NCI-H1105 (cell line): ENCODE measurements around the gene P2RY8.
"Not testable (repeated sequence)": the region's sequence is repeated elsewhere in the genome, so short reads cannot be mapped to it uniquely, and the experiment has no call there.

ENCODE experiments used
- DNase-seq: peaks from one replicate; lab custom pipeline; 2025; lab: John Stamatoyannopoulos, UW

The P2RY8 gene

DNA sequence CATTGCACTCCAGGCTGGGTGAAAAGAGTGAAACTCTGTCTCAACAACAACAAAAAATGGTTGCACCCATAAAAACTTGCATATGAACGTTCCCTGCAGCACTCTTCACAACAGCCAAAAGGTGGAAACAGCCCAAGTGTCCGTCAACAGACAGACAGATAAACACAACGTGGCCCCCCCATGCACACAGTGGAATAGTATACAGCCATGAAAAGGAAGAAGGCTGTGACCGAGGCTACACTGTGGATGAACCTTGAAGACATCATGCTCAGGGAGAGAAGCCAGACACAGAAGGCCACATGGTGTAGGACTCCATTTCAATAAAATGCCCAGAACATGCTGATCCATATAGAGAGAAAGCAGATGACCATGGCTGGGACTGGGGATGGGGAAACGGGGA is 50.8 kb downstream of the P2RY8 start:
- DNase-seq = no peak

DNA sequence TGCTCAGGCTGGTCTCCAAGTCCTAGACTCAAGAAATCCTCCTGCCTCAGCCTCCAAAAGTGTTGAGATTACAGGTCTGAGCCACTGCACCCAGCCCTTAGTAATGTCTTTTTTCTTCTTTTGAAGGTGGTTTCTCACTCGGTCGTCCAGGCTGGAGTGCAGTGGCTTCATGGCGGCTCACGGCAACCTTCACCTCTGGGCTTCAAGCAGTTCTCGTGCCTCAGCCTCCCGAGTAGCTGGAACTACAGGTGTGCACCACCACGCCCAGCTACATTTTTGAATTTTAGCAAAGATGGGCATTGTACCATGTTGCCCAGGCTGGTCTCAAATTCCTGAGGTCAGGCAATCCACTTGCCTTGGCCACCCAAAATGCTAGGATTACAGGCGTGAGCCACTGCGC is 52.0 kb downstream of the P2RY8 start:
- no peak for DNase-seq

DNA sequence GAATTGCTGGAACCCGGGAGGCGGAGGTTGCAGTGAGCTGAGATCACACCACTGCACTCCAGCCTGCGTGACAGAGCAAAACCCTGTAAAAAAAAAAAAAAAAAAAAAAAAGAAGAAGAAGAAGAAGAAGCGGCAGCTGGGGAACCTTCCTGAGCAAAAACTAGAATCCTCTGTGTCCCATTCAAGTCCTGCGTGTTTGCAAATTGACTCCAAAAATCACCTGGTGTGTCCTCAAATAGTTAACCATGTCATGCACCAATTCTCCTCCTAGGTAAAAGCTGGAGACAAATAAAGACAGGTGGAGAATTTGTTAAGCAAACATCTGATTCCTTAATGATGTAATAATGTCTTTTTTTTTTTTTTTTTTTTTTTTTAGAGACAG is 52.4 kb downstream of the P2RY8 start:
- no peak for DNase-seq

DNA sequence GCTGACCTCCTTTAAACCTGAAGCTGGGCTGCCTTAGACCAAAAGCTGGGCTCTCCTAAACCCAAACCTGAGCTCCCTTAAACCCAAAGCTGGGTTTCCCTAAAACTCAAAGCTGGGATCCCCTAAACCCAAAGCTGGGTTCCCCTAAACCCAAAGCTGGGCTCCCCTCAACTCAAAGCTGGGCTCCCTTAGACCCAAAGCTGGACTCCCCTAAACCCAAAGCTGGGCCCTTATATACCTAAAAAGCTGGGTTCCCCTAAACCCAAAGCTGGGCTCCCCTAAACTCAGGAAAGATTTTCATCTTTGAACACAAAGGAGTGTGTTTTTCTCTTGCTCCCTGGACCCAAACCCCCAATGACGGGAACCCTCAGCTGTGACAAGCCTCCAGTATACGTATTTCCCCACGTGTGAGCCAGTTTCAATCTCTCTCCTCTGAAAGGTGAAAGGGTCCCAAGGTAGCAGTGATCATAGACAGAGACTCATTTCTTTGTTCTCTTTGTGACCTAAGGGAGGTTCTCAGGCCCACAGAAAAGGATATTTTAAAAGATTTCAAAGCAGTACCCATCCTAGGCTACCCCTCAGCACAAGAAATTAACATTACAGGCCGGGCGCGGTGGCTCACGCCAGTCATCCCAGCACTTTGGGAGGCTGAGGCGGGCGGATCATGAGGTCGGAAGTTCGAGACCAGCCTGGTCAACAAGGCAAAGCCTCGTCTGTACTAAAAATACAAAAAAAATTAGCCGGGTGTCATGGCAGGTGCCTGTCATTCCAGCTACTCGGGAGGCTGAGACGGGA is 52.9 kb downstream of the P2RY8 start:
- DNase-seq = no peak

DNA sequence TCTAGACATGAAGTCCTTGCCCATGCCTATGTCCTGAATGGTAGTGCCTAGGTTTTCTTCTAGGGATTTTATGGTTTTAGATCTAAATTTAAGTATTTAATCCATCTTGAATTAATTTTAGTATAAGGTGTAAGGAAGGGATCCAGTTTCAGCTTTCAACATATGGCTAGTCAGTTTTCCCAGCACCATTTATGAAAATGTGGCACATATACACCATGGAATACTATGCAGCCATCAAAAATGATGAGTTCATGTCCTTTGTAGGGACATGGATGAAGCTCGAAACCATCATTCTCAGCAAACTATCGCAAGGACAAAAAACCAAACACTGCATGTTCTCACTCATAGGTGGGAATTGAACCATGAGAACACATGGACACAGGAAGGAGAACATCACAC is 54.5 kb downstream of the P2RY8 start:
- DNase-seq = not testable (repeated sequence)

DNA sequence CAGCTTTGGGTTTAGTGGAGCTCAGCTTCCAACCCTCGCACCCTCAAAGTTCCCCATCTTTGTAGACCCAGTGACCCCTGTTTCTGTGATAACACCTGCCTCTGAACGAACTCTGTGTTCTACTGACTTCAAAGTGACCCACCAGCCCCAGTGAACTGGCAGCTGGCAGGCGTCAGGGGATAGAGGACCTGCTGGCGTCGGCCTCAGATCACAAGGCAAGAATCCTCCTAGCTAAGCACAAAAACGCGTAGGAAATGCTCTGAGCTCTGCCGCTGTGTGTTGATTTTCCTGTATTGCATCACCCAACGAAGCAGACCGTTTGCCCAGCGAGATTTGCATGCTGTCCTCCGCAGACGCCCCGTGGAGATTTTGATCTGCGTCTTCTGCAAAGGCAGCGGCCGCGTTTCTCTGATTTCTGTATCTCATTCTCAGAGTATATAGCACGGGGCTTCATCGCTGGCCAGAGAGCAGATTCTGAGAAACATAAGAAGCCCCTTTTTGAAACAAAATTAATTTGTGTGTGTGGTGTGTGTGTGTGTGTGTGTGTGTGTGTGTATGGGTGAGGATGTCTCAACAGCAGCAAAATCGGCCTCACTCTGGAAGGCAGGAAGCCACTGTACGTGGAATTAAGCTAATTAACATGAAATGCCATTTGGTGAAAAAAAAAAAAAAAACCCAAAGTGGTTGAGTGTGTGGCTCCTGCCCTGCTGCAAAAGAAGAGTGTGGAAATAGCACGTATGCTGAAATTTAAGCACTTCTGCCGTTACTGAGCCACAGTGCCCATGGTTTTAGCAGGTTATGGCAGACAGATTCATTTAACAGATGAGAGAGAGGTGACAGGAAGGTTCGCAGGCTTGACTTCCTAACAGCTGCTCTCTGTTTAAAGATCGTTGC is 55.1 kb downstream of the P2RY8 start:
- no peak for DNase-seq

DNA sequence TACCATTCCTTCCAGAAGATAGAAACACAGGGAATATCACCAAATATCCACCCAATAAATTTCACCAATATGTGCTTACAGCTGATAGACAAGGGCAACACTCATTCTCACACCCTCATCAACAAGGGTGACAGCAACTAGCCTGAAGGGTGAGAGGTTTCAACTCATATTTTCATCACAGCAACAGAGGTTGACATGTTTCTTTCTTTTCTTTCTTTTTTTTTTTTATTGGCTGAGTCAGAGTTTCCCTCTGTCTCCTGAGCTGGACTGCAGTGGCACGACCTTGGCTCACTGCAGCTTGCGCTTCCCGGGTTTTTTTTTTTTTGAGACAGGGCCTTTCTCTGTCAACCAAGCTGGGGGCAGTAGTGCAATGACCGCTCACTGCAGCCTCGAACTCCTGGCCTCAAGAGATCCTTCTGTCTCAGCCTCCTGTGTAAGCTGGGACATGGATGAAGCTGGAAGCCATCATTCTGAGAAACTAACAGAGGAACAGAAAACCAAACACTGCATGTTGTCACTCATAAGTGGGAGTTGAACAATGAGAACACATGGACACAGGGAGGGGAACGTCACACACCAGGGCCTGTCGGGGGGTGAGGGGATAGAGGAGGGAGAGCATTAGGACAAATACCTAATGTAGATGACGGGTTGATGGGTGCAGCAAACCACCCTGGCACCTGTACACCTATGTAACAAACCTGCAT is 56.8 kb downstream of the P2RY8 start:
- no peak for DNase-seq

DNA sequence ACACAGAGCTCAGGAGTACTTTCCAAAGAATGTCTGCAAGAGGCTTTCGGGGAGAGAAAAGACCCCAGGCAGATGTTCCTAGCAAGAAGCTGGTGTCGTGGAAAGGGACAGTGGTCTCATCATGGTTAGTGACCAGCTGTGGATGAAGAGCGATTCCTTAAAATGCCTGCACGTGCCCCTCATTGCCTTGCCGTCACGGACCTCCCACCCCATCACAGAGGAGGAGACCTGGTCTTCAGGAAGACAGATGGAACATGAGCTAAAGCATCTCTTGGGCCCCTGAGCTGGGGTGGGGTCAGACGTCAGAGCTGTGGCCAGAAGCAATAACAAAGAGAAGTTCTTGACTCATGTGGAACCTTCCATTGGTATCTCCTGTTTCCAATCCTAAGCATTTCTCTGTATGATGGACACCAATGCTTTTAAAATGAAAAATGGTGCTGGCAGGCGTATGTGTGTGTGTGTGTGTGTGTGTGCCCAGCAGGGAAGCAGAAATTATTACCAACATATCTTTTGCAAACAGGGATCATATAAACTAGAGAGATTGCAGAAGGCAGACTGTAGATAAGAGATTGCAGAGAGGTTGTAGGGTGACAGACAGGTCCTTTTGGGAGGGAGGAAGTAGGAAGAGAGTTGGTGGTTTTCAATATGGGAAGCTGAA is 59.1 kb downstream of the P2RY8 start:
- DNase-seq = no peak

DNA sequence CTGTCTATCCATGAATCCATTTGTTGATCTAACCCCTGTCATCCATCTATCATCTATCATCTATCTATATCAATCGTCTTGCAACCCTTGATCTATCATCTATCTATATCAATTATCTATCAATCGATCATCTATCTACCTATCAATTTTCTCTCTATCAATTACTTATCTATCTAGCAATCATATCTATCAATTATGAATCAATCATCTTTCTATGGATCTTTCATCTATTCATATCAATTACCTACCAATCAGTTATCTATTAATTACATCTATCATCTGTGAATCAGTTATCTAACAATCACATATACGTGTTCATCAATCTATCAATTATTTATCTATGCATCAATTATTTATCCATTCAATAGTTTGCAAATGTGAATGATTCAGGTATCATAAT is 59.8 kb downstream of the P2RY8 start:
- no peak for DNase-seq

DNA sequence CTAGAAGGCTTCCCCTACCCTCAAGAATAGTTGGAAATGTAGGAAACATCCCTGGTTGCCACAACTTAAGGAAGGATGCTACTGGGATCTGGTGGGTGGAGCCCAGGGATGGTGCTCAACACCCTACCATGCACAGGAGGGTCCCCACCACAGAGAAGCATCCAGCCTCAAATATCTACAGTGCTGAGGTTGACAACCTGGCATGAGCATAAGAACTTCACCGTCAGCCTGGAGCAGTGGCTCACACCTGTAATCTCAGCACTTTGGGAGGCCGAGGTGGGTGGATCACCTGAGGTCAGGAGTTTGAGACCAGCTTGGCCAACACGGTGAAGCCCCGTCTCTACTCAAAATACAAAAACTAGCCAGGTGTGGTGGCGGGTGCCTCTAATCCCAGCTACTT is 60.3 kb downstream of the P2RY8 start:
- no peak for DNase-seq

DNA sequence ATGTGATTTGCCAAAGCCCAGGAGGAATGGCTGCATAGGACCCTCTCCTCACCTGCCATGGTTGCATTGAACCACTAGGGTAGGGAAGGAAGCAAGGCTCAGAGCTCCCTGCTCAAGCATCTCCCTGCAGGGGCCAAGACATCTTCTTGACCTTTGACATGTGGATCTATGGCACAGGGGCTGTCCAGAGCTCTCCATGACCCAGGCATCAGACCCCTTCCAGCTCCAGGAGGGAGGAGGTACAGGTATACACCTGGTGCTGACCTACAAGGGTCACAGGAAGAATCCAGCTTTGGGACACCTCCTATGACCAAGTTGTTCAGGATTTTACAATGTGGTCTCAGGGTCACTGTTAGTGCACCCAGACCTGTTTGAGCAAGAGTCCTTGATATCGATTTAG is 61.1 kb downstream of the P2RY8 start:
- DNase-seq = no peak

DNA sequence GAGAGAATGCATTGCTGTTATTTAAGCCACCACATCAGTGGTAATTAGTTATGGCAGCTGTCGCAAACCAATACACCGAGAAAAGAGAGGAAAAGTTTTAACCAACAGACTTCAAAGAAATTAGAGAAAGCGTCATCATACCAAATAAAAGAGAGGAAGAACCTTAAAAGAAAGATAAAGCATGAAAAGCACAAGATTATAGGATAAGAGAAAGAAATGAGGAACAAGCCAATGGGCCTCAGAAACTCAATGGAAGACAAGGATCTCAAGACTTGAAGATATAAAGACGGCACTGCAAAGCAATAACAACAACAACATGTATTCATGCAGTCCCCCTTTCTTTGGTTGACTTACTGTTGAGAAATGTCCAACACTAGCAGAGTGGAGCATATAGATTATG is 61.5 kb downstream of the P2RY8 start:
- no peak for DNase-seq

DNA sequence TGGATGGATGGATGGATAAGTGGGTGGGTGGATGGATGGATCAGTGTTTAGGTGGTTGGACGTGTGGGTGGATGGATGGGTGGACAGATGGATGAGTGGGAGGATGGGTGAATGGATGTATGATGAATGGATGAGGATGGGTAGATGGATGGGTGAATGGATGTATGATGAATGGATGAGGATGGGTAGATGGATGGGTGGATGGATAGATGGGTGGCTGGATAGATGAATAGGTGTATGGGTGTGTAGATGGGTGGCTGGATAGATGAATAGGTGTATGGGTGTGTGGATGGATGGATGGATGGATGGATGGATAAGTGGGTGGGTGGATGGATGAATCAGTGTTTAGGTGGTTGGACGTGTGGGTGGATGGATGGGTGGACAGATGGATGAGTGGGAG is 62.4 kb downstream of the P2RY8 start:
- DNase-seq = not testable (repeated sequence)

DNA sequence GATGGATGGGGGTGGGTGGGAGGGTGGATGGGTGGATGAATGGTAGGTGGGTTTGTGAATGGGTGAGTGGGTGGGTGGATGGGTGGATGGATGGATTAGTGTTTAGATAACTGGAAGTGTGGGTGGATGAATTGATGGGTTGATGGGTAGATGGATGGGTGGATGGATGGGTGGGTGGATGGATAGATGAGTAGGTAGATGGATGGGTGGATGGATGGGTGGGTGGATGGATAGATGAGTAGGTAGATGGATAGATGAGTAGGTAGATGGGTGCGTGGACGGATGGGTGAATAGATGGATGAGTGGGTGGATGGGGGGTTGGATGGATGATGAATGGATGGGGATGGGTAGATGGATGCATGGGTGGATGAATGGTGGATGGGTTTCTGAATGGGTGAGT is 64.0 kb downstream of the P2RY8 start:
- DNase-seq = no peak

DNA sequence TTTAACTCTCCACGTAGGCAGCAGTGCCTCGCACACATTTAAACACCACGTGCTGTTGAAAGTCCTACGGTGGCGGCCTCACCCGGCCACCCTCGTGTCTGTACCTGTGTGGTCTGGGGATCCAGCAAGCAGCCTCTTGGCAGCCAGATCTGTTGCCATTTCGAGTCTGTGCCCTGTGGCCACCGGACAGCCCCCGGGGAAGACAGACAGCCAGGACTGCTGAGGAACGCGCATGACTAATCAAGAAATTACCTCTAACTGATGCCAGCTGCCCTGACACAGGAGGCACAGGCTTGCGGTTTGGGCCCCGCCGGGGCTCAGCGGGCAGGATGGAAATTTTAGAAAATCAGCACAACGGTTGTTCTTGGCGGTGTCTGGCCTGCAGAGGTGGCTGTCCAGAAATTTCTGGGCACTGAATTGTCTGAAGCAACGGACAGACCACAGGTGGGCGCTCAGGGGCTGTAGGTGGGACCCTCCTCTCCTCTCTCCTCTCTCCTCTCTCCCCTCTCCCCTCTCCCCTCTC is 68.7 kb downstream of the P2RY8 start:
- no peak for DNase-seq

DNA sequence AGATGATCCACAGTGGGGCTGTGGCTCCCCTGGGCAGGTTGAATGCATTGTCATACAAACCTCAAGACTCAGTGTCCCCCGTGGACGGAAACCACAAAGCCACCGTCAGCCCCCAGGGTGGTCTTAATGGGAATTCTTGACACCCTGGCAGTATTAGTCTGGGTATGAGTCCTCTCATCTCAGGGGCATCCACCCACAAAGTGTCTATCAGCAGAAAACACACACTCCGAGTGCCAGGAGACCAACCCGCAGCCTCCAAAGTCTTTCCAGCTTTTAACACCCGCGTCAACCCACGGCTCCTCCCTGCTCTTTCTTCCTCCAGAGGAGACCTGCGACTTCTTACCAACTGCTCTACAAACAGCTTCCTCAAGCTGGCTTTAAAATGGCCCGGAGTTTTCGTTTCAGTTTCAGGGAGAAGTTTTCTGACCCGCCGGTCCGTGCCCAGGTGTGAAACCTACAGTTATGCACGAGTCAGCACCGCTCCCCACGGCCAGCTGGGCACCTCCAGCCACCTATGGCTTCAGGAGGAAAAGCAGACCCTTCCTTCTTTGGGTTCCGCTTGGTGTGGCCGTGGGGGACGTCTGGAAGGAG is 69.9 kb downstream of the P2RY8 start:
- DNase-seq = no peak

DNA sequence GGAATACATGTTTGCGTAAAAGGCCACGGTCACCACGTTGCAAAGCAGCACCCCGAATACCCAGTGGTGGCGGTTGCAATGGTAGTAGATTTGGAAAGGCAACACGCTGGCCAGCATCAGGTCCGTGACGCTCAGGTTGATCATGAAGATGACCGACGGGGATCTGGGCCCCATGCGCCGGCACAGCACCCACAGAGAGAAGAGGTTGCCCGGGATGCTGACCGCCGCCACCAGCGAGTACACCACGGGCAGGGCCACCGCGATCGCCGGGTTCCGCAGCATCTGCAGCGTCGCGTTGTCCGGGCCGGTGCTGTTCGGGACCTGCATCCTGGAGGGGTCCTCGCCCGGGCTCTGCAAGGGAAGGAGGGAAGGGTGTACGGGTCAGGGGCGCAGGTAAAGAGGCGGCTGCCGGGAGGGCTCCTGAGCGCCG is 70.7 kb downstream of the P2RY8 start:
- DNase-seq = no peak

DNA sequence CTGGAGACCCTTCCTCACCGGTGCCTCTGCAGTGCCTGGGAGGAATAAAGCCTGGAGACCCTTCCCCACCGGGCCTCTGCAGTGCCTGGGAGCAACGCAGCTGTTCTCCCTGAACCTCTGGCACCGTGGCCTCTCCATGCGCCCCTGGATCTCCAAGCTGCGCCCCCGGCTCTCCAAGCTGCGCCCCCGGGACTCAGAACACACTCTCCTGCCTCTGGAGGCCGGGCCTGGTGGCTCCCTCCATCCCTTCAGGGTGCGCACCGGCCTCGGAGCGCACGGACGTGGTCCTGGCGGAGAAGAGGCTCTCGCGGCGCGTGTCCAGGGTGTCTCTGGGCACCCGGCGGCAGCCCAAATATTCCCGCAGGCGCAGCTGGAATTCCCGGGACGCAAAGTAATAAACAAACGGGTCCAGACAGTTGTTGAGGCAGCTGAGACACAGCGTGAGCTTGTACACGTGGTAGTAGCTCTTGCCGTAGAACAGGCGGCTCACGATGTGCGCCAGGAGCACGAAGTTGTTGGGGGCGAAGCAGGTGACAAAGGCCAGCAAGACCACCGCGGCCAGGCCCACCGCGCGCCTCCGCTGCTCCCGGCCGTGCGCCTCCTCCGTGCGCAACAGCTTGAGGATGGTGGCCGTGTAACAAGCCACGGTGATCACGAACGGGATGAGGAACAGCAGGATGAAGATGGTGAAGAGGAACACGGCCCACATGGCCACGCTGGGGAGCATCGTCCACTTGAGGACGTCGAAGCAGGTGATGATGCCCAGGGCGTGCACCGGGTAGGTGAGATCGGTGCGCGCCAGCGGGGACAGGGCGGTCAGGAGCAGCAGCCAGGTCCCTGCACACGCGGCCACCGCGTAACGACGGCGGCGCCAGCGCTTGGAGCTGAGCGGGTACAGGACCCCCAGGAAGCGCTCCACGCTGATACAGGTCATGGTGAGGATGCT is 71.4 kb downstream of the P2RY8 start:
- DNase-seq = no peak

DNA sequence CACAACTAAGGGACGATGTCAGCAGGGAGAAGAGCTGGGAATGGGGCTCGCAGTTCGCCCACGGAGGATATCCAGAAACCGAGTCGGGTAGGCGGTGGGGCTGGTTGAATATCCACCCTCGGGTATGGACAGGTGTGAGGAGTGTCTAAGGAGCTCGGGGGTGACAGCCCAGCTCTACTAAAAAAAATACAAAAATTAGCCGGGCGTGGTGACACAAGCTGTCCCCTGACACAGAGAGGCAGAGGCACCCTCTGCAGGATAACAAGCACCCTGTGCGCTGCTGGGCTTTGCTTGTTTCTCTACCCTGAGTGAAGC is 72.1 kb downstream of the P2RY8 start:
- no peak for DNase-seq
